HPDE6-E6E7 (cell line): ENCODE data around the gene TMEM125.
A peak's percentile ranks its signal among the peaks of the same experiment; 100 is the strongest.

Experiments used
- DNase-seq: peaks from one replicate; pipeline ENCODE4 v3.0.0; 2011; ENCODE audit warnings: missing footprints; ENCODE audit errors: extremely low spot score

TMEM125 gene

DNA sequence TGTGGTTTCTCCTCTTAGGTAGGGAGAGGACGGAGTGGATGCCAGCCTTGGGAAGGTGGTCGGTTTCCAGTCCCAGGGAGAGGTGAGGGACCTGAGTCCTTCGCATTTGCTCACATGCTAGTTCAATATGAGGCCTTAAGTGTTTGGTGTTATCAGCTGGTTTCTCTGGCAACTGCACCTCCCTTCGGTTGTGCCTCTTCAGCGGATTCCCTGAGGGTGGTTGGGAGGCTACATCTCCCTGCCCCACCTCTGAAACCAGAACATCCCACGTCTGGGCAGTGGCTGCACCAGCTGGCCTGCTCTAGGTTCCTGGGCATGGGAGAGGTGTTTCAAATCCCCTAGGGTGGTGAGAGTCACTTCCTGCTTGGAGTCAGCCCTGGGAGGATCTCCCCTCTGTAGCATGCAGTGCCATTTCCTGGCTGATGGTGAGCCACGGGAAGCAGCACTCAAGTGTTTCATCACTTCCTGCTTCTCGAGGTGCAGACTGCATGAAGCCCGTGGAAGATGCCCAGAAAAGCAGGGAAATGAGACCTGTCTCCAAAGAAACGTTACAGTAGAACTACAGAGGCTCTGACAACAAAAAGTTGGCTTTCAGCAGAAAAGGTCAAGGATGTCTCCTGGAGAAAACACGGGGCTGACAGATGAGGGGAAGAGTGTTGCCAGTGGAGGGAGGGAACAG lies 4.5 kb downstream of the TMEM125 start:
- DNase-seq: peak; percentile 43

DNA sequence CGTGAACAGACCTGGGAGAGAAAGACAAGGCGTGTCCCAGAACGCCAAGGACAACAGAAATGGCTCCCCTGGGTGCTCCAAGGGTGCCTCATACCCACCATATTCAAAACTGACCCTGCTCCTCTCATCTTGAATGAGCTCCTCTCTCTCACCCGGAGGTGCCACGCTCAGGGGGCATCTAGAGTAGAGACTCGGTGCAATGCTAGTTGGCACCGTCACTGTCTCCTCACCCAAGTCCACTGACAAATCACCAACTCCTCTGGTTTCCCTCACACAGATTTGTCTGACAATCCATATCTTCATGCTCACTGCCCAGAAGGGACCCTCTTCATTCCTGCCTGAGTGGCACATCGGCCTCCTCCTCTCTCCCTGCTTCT lies 5.0 kb downstream of the TMEM125 start:
- DNase-seq: no peak

DNA sequence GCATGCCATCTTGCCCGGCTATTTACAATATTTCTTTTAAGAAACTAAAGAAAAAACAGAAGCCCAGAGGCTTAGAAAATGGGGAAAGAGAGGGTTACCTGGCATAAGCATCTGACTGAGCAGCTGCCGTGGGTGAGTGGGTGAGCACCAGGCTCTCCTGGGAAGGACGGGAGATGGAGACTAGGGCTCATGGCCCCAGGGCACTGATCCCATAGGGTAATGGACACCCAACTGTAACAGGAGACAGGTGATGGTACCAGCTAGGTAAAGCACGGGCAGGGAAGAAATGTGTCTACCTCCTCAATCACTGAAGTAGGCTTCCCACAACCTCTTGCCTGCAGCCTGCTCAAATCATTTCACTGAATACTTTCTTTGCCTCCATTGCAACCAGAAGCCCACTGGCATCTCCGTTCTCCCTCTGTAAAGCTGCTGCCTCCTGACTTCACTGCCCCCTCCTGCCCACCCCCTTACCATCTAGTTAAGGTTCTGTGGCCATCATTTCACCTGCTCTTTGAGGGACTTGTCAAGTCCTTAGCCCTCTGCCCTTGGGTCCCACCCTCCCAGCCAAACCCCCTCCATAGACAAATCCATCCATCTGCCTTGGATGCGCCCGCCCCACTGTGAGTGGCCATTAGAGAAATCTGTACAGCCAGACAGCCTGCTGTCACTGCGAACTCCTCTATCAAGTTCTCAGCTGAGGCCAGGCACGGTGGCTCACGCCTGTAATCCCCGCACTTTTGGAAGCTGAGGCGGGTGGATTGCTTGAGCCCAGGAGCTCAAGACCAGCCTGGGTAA lies 6.2 kb downstream of the TMEM125 start:
- DNase-seq: no peak

DNA sequence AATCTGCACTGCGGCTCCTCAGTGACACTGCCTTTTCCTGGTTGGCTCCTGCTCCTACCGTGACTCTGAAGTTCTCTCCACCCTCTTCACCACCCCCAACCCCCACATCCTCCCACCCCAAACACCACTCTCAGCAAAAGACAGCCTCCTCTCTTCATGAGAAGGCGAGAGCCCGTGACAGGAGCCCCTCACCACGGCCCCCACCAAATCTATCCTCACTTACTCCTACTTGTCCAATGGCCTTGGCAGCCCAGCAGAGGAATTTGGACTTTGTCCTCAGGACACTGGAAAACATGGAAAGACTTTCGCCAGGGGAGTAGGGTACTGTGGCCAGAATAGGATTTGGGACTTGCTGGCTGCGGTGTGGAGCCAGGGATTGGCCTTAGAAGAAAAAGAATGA lies 6.9 kb downstream of the TMEM125 start:
- no peak for DNase-seq

DNA sequence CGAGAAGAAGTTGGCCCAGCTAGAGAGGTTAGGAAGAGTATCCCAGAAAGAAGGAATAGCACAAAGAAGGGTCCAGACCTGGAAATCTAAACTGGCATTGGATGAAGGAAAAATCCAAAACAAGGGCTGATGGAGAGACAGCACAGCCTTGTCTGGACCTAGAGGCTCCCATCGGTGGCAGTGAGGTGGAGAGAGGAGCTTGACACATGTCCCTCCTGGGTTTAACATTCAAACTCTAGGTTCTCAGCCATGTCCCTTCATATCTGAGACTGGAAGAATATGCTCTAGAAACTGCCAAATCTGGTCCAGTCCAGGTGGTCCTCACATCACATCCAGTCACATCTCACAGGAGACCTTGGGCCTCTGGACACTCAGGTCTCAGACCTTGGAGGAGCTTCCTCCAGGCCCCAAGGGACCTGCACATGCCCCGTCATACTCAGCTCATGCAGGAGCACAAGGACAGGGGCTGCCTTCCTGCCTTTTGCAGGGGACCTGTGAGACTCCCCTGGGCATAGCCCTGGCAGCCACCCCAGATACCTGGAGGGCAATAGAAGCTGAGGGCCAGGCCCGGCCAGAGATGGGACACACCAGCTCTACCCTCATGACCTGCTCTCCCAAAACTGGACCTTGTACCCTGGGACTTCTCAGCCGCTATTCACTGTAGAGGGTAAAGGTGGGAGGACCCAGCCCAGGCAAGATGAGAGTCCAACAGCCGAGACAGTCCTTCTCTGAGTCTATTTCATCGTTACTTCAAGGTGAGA lies 7.5 kb downstream of the TMEM125 start:
- DNase-seq: no peak

DNA sequence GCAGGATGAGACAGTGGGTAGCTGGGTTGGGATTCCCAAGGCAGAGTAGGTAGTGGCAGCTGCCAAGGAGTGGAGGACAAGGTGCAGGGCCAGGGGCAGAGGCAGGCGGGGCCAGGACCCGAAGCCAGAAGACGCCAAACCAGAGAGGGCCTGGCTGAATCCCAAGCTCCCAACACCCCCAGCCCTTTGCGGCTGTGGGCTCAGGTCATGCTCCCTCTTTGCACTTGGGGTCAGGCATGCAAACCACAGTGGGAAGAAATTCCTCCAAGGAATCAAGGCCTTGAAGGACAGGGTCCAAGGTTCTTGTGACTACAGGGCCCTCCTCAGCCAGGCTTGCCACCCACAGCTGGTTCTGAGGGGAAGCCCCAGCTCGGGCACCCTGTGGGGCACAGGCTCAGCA lies 9.4 kb downstream of the TMEM125 start:
- DNase-seq: no peak

DNA sequence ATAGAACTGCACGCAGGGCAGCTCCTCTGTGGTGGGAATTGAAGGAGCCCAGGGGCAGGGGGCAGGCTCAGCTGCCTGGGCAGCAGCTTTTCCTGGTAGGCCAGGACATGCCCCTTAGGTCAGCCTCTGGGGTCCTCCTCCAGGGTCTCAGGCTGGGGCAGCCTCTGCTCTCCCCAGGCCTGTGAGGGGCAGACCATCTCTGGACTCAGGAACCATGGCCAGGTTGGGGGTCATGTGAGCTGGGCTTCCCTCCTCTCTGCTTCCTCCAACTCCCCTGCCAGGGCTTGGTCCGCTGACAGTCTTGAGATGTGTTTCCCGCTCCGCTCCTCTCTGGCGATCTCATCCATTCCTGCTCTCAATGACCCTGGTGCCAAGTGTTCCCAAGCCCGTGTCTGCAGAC lies 9.9 kb downstream of the TMEM125 start:
- DNase-seq: no peak

DNA sequence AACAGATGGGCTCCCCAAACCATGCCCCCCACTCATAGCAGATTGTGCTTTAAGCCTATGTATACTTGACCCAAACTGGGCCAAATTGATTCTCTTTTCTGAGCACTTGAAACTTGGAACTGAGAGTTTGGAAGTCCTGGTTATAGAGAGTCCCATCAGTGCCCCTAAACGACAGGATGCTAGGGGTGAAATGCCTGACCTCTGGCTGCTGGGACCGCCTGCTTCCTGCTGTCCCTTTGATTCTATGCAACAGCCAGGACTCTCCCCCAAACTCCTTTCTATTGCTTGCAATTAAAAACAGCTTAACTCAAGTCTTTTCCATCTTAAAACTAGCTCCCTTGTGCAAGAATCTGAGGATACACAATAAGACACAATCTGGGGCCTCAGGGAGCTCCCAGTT lies 10.9 kb downstream of the TMEM125 start:
- DNase-seq: no peak

DNA sequence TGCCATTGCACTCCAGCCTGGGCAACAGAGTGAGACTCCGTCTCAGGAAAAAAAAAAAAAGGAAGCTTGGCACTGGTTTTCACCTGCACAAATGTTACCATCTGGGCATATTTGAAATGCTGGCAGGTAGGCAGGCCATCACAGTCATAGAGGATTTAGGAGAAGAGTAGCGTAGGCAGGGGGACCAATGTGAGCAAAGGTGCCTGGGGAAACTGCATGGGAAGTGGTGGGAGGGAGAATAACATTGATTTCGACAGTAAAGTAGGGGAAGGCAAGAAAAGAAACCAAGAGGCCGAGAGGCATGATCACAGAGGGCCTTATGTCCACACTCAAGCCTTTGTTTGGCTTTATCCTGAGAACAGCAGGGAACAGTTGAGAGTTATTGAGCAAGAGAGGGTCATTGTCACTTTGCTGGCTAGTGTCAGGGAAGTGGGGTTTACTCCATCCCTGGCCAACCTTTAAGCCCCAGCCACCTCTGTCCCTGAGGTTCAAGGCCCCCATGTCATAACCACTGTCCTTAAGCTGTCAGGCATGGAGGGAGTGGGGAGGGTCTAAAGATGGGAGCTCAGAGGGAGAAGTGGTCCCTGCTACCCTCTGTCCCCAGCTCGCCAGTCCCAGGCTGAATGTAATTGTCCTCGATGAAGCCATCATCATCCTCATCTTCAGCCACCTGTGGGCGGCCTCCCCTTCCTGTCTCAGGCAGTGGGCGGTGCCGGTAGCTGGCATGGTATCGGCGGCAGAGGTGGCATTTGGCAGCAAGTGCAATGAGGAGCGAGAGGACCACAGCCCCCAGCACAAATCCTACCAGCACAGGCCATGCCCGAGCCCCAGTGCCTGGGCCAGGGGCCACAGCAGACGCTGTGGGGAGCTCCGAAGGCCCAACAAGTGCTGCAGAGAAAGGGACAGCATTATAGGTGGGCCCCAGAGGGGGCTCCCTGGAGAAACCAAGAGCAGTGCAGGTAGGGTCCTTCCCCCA lies 12.7 kb downstream of the TMEM125 start:
- DNase-seq: no peak

DNA sequence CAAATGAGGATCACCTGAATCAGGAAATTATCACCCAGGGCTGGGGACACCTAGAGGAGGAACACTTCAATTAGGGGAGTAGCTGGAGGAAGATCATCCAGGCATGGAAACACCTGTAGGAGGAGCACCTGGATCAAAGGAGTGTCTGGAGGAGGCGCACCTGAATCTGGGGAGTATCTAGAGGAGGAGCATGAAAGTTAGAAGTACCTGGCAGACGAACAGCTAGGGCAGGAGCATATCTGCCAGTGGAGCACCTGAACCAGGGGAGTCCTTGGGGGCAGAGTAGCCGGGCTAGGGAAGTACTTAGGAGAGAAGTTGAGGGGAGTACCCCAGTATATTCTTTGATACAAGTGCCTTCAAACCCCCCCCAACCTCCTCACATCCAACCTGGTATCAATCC lies 14.3 kb downstream of the TMEM125 start:
- DNase-seq: no peak

DNA sequence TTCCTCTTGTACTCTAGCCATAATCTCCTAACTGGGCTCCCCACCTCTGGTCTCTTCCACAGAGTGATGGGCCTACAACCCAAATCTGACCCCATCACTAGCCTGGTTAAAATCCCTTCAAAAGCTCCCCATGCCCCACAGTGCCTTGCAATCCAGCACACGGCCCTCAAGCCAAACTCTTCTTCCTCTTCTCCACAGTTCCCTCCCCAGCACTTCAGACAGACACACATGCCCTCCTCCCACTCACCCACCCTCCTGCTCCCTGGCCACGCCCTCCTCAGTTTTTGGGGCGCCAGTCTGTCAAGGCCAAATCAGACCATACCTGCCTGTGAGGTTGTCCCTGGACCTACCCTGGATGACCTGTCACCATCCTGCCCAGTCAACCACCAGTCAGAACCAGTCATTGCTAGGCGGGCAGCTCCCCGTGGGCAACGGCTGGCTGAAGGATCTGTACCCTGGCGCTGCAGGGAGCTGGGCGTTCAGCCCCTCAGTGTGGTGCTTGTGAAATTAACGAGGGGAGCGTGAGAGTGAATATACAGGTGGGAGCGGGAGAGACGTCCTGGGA lies 14.8 kb downstream of the TMEM125 start:
- no peak for DNase-seq

DNA sequence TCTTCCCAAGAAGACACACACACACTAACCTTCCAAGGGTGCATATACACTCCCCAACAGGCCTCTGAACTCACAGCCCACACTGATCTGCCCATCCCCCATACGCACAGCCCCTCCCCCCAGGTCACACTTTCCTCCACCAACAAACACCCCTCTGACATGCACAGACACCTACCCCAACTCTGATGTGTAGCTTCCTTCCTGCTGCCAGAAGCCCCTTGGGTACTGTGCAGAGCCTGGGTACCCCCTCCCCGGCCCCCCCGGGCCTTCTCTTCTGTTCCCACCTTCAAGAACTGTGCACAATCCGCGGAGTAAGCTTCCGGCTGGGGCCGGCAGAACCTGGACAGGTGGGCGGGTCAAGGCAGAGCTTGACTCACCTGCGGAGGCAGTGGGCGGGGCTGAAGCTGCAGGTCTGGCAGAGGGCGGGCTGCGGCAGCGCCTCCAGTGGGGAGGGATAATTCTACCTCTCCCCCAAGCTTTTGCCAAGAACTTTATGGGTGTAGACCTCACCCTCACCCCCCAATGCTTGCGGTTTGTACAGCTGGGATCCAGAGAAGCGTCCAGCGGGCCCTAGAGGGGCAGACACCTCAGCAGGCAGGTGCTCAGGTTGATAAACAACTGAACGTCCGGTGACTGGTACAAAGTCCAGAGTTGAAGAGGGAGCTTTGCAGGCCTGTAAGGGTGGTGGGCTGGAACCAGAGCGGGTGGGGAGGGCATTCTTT lies 15.6 kb downstream of the TMEM125 start, which contains the start of gene C1orf210:
TSS of gene C1orf210 (minus strand) at position 313 of the 722 bp plus-strand sequence. CDS start 2,311 bp downstream, outside the sequence.
- peak; percentile 98 for DNase-seq

DNA sequence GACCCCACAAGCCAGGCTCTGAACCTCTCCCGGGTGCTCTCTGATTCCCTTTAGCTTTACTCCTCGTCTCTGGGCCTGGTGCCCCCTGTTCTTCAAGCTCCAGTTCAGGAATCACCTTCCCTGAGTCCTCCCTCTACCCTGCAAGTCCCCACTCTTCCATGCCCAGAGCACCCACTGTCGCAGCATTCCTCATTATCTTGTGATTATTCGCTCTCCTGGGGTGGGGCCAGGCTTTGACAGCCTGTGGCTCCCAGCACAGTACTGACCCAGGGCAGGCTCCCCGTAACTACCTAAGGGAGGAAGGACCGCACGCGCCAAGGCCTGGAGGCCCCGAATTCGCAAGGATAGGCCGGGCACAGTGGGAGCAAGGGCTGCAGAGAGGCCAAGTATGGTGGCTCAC lies 16.3 kb downstream of the TMEM125 start:
- DNase-seq: no peak

DNA sequence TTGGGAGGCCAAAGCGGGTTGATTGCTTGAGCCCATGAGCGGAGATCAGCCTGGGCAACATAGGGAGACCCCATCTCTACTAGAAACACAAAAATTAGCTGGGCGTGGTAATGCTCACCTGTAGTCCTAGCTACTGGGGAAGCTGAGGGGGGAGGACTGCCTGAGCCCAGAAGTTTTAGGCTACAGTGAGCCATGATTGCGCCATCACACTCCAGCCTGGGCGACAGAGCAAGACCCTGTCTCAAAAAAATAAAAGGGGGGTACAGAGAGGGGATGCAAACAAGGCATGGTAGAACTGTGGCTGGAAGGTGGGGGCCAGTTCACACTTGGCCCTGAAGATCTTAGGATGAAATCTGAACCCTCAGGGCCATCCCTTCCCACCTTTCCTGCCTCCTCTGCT lies 16.8 kb downstream of the TMEM125 start:
- no peak for DNase-seq

DNA sequence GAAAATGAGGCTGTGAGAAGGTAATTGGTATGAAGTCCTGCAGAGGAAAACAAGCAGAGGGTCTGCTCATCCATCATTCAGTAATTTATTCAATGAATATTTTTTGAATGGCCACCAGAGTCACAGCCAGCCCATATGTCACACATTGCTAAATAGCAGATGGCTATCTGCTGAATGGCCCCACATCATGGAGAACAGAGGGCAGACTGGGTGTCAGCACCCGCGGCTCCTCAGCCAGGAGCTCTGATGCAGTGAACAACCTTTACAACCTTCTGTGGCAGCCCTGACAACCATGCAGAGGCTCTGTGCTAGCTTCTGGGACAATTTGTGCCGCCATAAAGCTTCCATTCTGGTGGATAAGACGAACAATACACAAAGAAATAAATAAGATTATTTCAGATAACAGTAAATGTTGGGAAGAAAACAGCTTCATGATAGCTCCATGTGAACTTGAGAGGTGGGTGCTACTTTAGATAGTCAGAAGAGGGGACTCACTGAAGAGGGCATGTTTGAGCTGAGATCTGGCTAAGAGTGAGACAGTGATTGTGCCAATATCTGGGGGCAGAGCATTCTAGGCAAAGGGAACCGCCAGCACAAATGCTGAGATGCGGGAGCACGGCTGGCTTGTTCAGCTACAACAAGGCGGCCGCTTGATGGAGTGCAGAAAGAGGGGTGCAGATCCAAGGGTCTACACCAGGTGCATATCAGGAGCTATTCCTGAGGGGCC lies 18.4 kb downstream of the TMEM125 start:
- DNase-seq: no peak

DNA sequence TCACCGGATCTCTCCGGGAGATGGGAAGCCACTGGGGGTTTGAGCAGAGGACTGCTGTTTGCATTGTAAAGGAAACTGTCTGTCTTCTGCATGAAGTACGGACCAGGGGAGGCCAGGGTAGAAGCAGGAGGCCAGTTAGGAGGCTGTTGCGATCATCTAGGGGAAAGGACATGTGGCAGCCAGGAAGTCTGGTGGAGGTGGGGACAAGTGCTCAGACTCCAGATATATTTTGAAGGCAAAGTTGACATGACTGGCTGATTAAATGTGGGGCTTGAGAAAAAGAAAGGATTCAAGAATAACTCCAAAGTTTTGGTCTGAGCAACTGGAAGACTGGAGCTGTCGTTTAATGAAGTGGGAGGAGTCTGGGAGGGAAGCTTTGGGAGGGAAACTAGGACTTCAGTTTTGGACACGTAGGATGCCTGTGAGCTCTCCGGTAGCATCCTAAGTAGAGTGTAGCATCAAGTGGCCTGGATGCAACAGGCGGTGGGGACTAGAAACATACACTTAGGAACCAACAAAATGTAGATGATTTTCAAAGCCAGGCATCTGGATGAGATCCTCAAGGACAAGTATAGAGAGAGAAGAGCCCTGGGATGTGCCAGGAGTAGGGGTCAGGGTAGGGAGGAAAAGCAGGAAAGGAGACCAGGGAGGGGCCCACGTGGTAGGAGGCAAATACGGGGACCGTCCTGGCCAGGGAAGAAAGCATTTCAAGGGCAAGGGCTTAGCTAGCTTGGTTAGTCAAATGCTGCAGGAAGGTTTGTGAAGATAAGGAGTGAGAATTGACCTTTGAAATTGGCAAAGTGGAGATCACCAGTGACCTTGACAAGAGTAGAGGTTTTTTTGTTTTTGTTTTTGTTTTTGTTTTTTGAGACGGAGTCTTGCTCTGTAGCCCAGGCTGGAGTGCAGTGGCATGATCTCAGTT lies 19.3 kb downstream of the TMEM125 start:
- DNase-seq: no peak

DNA sequence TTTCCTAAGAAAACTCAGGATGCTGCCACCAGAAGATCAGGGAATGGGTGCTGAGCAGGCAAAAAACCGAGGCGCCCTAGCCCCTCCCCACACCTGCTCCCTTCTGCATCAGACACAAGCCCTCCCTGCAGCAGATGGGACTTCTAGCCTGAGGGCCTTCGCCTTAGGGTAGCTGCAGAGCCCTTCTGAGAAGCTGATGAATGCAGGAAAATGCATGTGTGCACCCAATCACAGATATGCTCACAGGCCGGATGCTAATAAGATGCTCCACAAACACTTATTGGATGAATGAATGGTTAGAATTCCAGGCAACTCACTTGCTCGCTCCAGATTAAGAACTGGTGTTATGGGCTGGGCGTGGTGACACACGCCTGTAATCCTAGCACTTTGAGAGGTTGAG lies 22.4 kb downstream of the TMEM125 start:
- no peak for DNase-seq

DNA sequence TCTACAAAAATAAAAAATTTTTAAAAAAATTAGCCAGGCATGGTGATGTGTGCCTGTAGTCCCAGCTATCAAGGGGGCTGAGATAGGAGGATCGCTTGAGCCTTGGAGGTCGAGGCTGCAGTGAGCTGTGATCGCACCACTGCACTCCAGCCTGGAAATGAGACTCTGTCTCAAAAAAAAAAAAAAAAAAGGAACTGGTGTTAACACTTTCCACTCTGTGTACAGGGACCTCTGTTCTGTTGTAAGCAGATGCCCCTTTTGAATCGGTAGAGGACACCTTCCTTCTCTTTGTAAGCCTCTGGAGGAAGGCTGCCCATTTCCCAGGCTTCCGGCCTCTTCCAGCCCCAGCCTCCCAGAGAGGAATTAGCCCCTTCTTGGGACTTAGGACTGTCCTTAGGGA lies 22.9 kb downstream of the TMEM125 start:
- DNase-seq: no peak

DNA sequence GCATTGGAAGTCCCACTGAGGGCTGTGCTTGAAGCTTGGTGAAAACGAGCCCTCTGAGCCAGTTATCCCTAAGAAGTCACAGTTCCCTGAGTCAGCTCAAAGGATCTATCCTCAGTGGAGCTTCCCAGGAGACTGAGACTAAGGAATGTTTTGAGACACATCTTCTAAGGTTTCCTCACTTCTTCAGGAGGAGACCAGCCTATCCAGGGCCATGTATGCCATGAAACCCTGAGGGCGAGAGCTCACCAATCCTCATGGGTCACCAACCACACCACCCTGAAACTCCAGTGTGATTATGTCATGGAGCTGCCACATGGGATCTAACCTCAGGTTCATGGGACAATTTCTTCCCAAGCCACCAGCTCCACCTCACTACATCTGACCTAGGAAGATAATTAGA lies 23.4 kb downstream of the TMEM125 start:
- DNase-seq: no peak
